GM18526 (cell line): ENCODE measurements around the gene CPTP.
A peak's percentile ranks its signal among the peaks of the same experiment; 100 is the strongest.

Experiments used
- POLR2A ChIP-seq: IDR thresholded peaks from 3 replicates; pipeline ENCODE4 v1.6.1; 2011; ENCODE audit not compliant: insufficient read length; ENCODE audit errors: extremely low read depth

CPTP gene

GRCh38 chr1:1298861-1299685 is 25.5 kb upstream of the CPTP start:
- no peak for TF ChIP-seq POLR2A

- TF ChIP-seq POLR2A, result no peak
Observed at GRCh38 chr1:1299686-1300351, 24.8 kb upstream of the CPTP start.

- TF ChIP-seq POLR2A, result no peak
Observed at GRCh38 chr1:1300352-1300739, 24.3 kb upstream of the CPTP start.

GRCh38 chr1:1302006-1302430 is 22.6 kb upstream of the CPTP start:
- TF ChIP-seq POLR2A, result no peak

- no peak for TF ChIP-seq POLR2A
Observed at GRCh38 chr1:1302951-1303509, 21.6 kb upstream of the CPTP start.

GRCh38 chr1:1303736-1304135 is 20.9 kb upstream of the CPTP start:
- TF ChIP-seq POLR2A, result no peak

- no peak for TF ChIP-seq POLR2A
Observed at GRCh38 chr1:1304331-1305299, 20.0 kb upstream of the CPTP start.

- TF ChIP-seq POLR2A, result peak; percentile 16
Observed at GRCh38 chr1:1305300-1306069, 19.1 kb upstream of the CPTP start.

GRCh38 chr1:1306070-1306660 is 18.4 kb upstream of the CPTP start:
- no peak for TF ChIP-seq POLR2A

- TF ChIP-seq POLR2A, result no peak
Observed at GRCh38 chr1:1306661-1307260, 17.8 kb upstream of the CPTP start.

- peak; percentile 16 for TF ChIP-seq POLR2A
Observed at GRCh38 chr1:1307261-1307922, 17.2 kb upstream of the CPTP start.

GRCh38 chr1:1307923-1308755 is 16.5 kb upstream of the CPTP start, which contains the start of the genes ACAP3 and PUSL1:
ACAP3 (minus strand) TSS chr1:1307930; CDS start chr1:1307815, 115 bp downstream.
PUSL1 (plus strand) TSS chr1:1308597; CDS start chr1:1308644, 47 bp downstream.
- TF ChIP-seq POLR2A, result peak; percentile 2
